T-cell (primary cell): ENCODE data around the gene NAP1L1. TPM values are rescaled to one million over a fixed set of nuclear protein-coding genes. Genes with fewer than 3 reads are reported as not detected.

Experiments used
- ATAC-seq, 4 experiments: fragments of 200-7000 bp in 3 of 4; fragments of 150-1000 bp in 1 of 4; cut with Tn5 transposase; replicated peaks in 1 of 4; 1 replicate in 3 of 4; 2 replicates in 1 of 4; pipeline ENCODE4 v1.10.0; 2021; ENCODE audit warnings: moderate library complexity in 3 of 4, mild to moderate bottlenecking in 2 of 4, moderate number of reproducible peaks in 1 of 4
- CTCF ChIA-PET, 2 donors: fragments of 300-600 bp; sonication (Branson Sonifier 250); formaldehyde crosslinking; loops; one replicate each; lab custom pipeline; 2022; ENCODE audit warnings: antibody characterized with exemption in 2 of 2; lab: Charles Lee
- POLR2A ChIA-PET, 2 donors: fragments of 300-600 bp; sonication (Branson Sonifier 250); formaldehyde crosslinking; loops; one replicate each; lab custom pipeline; 2022; ENCODE audit warnings: antibody characterized with exemption in 2 of 2; lab: Charles Lee
- DNase-seq, 35 experiments: peaks; one replicate each; pipeline versions ENCODE4 v3.0.0 to v3.0.0-alpha.2; 2013 to 2023
- H3K27ac ChIP-seq: one replicate; pipeline ENCODE4 v1.5.1; 2013; ENCODE audit warnings: low read length
- H3K27me3 ChIP-seq, 2 experiments: replicated peaks in 1 of 2; 1 replicate in 1 of 2; 2 replicates in 1 of 2; pipeline versions ENCODE4 v1.6.1 to v1.7.0; 2013; ENCODE audit warnings: low read length in 1 of 2, mixed read lengths in 1 of 2; ENCODE audit not compliant: control insufficient read depth in 2 of 2, insufficient read depth in 2 of 2; ENCODE audit errors: extremely low read depth in 1 of 2
- H3K36me3 ChIP-seq, 2 donors: 1 replicate in 1 of 2; 2 replicates in 1 of 2; pipeline versions ENCODE4 v1.6.1 to v1.7.0; 2013; ENCODE audit warnings: low read length in 1 of 2; ENCODE audit not compliant: control insufficient read depth in 2 of 2, insufficient read depth in 1 of 2; ENCODE audit errors: extremely low read depth in 1 of 2
- H3K4me1 ChIP-seq, 2 experiments: 1 replicate in 1 of 2; 2 replicates in 1 of 2; pipeline versions ENCODE4 v1.6.1 to v1.7.0; 2013; ENCODE audit warnings: low read length in 2 of 2, mixed read lengths in 1 of 2; ENCODE audit not compliant: insufficient read depth in 2 of 2, control insufficient read depth in 1 of 2; ENCODE audit errors: extremely low read depth in 1 of 2
- H3K4me3 ChIP-seq, 2 donors: 1 replicate in 1 of 2; 2 replicates in 1 of 2; pipeline versions ENCODE4 v1.5.1 to v1.7.0; 2013; ENCODE audit warnings: mild to moderate bottlenecking in 2 of 2, low read length in 1 of 2, moderate library complexity in 1 of 2; ENCODE audit not compliant: control insufficient read depth in 1 of 2; ENCODE audit errors: extremely low read depth in 1 of 2
- H3K9me3 ChIP-seq: 2 replicates; pipeline ENCODE4 v1.7.0; 2013
- H3K27ac Mint-ChIP-seq, 2 donors: one replicate each; pipeline ENCODE4 v1.8.0; 2020 to 2021; ENCODE audit warnings: mild to moderate bottlenecking in 2 of 2, mixed read lengths in 2 of 2
- H3K27me3 Mint-ChIP-seq, 2 donors: one replicate each; pipeline ENCODE4 v1.8.0; 2021 to 2022; ENCODE audit warnings: mixed read lengths in 2 of 2
- H3K36me3 Mint-ChIP-seq: one replicate; pipeline ENCODE4 v1.8.0; 2021; ENCODE audit warnings: mixed read lengths
- H3K4me1 Mint-ChIP-seq, 3 donors: one replicate each; pipeline ENCODE4 v1.8.0; 2020 to 2022; ENCODE audit warnings: mixed read lengths in 3 of 3, mild to moderate bottlenecking in 1 of 3
- H3K4me3 Mint-ChIP-seq, 3 donors: one replicate each; pipeline ENCODE4 v1.8.0; 2020 to 2022; ENCODE audit warnings: mild to moderate bottlenecking in 3 of 3, mixed read lengths in 3 of 3, moderate library complexity in 3 of 3
- H3K9me3 Mint-ChIP-seq, 3 donors: one replicate each; pipeline ENCODE4 v1.8.0; 2020 to 2022; ENCODE audit warnings: mixed read lengths in 3 of 3
- WGBS: methylation state at CpG from one replicate; pipeline ENCODE4 v1.1.5; 2013; ENCODE audit warnings: missing lambda C conversion rate; ENCODE audit not compliant: insufficient coverage; 5-methylcytosine and 5-hydroxymethylcytosine counted together
- total RNA-seq, 35 experiments: library from RNA in 6 of 35; stranded (reverse) in 6 of 35; fragments of 120-200 nt in 1 of 35; gene quantifications; one replicate each; pipeline versions ENCODE4 v1.2.1 to v1.2.4 and lab custom pipeline; 2013 to 2026

Gene NAP1L1
- total RNA-seq, 5 donors from 2014 or later (not counting 1 experiment from before 2014, with no cell fraction given): 523 to 643 (median 591) TPM

DNA sequence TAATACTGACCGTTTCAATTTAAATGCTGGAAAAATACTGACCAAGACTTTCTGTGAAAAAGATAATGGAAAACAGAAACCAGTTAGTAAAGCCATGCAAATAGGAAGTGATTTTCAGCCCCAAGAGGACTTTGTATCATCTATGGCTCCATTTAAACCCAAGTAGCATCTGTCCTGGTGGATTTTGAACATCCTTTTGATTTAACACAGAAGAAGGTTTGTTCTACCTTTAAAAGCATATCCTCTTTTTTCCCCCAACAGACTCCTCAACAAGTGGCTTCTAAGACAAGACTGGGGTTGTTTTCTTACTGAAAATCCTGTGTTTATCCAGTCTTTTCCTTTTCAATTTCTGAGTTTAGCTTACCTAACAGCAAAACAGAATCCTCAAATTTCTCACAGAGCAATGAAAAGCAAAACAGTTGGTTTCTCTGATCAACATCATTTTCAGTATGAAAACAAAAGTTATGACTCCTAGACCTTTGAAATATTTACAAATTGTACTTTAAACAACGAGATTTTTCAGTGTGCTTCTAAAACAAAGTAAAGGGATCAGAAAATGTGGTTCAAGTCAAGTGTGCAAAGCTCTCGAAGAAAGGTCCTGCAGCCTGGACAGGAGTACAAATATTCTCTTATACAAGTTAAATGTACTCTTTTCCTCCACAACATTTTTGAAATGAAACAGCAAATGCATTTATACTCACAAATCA is 55.8 kb downstream of the NAP1L1 start:
- Histone ChIP-seq H3K27me3 (peaks cover 0 to 3% of the 10 kb centered on the region in 2 experiments), H3K9me3 (no peaks in the 10 kb centered on the region), H3K27ac (peak overlapping the region; percentile 18), H3K4me1 (peaks cover 3 to 23% of the 10 kb centered on the region in 2 experiments), H3K36me3 (no peaks in the 10 kb centered on the region), H3K4me3 (no peak overlapping the region)
- Mint-ChIP-seq H3K4me3 (peak overlapping the region; percentile 55 to 95 (median 88)), H3K27me3 (no peaks in the 10 kb centered on the region), H3K36me3 (no peaks in the 10 kb centered on the region), H3K9me3 (no peaks in the 10 kb centered on the region), H3K4me1 (peaks cover 27 to 55% (median 48%) of the 10 kb centered on the region in 3 donors), H3K27ac (peak overlapping the region; percentile 54 to 79)
- ChIA-PET POLR2A (interaction anchor here in 1 of 2 donors (0.6 to 3.8 kb wide), 2 partner anchors 8 to 54 kb away, joined by 11 to 43 read pairs; no protein-coding TSS in a partner anchor), CTCF (interaction anchor here in 1 of 2 donors (0.5 to 4.3 kb wide), 2 partner anchors 8 to 18 kb away, joined by 3 to 31 read pairs; no protein-coding TSS in a partner anchor)
- DNase-seq (no peak), ATAC-seq (no peak)
- no CpG with 5 or more reads among the region's 3 CpGs for WGBS

DNA sequence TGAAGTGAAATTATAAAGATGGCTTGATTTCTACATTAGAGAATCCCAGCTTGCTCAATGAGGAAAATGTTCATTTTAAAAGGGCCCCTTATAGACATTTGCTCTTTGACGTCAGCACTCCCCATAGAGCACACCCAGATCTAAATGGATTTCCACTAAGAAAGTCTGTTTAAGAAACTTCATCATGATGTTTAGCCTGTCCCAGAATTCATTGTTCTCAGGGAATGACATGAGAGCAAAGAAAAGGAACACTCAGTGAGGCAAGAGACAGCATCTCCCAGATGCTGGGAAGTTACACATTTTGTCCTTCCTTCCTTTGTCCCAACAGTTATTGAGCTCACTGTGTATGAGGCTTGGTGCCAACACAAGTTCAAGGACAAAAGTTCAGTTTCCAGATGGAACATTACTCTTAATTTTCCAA is 57.8 kb downstream of the NAP1L1 start:
- H3K4me3 ChIP-seq: no peak overlapping the region
- H3K36me3 ChIP-seq: no peaks in the 10 kb centered on the region
- Mint-ChIP-seq H3K36me3 (no peaks in the 10 kb centered on the region), H3K27me3 (no peaks in the 10 kb centered on the region), H3K4me1 (peaks cover 16 to 50% (median 42%) of the 10 kb centered on the region in 3 donors), H3K27ac (peak overlapping the region in 1 of 2 donors; percentile 55), H3K9me3 (no peaks in the 10 kb centered on the region), H3K4me3 (no peak overlapping the region)
- H3K27me3 ChIP-seq: peaks cover 0 to 3% of the 10 kb centered on the region in 2 experiments
- no peak overlapping the region for H3K27ac ChIP-seq
- DNase-seq: no peak
- ChIA-PET POLR2A (no interaction called here), CTCF (interaction anchor here in 1 of 2 donors (0.7 kb wide), 1 partner anchor 8 kb away, joined by 3 read pairs; no protein-coding TSS in a partner anchor)
- H3K9me3 ChIP-seq: no peaks in the 10 kb centered on the region
- peaks cover 0 to 13% of the 10 kb centered on the region in 2 experiments for H3K4me1 ChIP-seq
- WGBS: no CpG with 5 or more reads among the region's 1 CpG
- no peak for ATAC-seq

- no peak for DNase-seq
- Mint-ChIP-seq H3K27me3 (no peaks in the 10 kb centered on the region), H3K4me3 (no peak overlapping the region), H3K36me3 (no peaks in the 10 kb centered on the region), H3K9me3 (no peaks in the 10 kb centered on the region), H3K27ac (peak overlapping the region; percentile 43 to 64), H3K4me1 (peaks cover 20 to 56% (median 48%) of the 10 kb centered on the region in 3 donors)
- no peak overlapping the region for H3K4me3 ChIP-seq
- ChIA-PET POLR2A (no interaction called here), CTCF (interaction anchor here (1.0 to 1.1 kb wide), 3 partner anchors 9 to 12 kb away, joined by 3 to 4 read pairs (median 3); no protein-coding TSS in a partner anchor)
- H3K9me3 ChIP-seq: no peaks in the 10 kb centered on the region
- H3K4me1 ChIP-seq: peaks cover 2 to 17% of the 10 kb centered on the region in 2 experiments
- peaks cover 0 to 3% of the 10 kb centered on the region in 2 experiments for H3K27me3 ChIP-seq
- ATAC-seq: no peak
- H3K36me3 ChIP-seq: no peaks in the 10 kb centered on the region
- no peak overlapping the region for H3K27ac ChIP-seq
- WGBS: 100% methylated on average over 3 of the region's 7 CpGs
Observed at GRCh38 chr12:76025601-76026575, 58.6 kb downstream of the NAP1L1 start.

DNA sequence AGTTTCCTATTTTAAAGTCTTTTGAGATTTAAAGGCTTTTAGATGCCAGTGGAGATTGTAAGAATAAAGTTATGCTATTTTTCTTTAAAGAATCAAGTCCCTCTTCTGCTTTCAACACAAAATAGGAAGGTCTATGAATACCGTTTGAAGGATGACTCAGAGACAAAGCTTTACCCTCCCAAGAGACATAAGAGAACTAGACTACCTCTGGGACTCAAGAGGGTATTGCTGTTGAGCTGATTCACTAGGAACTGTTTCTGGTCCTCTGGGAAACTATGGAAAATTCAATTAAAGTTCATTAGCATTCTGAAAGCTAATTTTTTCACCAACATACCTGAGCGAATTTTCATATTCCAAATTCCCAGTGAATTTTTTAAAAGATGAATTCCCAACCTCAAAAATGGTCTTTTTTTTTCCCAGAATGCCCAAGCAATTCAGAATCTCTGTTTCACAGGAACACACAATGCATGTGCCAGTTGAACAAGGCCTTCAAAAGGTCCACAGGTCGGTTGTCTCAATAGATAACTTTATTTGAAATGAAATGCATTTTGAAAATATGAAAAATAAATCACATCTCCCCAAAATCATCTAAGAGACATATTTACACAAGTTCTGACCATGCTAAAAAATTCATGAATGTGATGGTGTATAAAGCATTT is 59.4 kb downstream of the NAP1L1 start:
- H3K4me3 Mint-ChIP-seq: no peak overlapping the region
- Histone ChIP-seq H3K27ac (no peak overlapping the region), H3K4me3 (no peak overlapping the region), H3K9me3 (no peaks in the 10 kb centered on the region), H3K27me3 (peaks cover 0 to 3% of the 10 kb centered on the region in 2 experiments), H3K4me1 (peaks cover 4 to 17% of the 10 kb centered on the region in 2 experiments), H3K36me3 (no peaks in the 10 kb centered on the region)
- H3K27ac Mint-ChIP-seq: peak overlapping the region; percentile 43 to 64
- H3K4me1 Mint-ChIP-seq: peaks cover 20 to 56% (median 53%) of the 10 kb centered on the region in 3 donors
- POLR2A ChIA-PET: interaction anchor here (0.5 to 0.6 kb wide), 2 partner anchors 43 to 58 kb away, joined by 4 to 8 read pairs; no protein-coding TSS in a partner anchor
- H3K9me3 Mint-ChIP-seq: no peaks in the 10 kb centered on the region
- H3K36me3 Mint-ChIP-seq: no peaks in the 10 kb centered on the region
- CTCF ChIA-PET: interaction anchor here (0.5 to 1.1 kb wide), 4 partner anchors 9 to 79 kb away, joined by 3 to 5 read pairs (median 4); no protein-coding TSS in a partner anchor
- DNase-seq (no peak), ATAC-seq (no peak)
- H3K27me3 Mint-ChIP-seq: no peaks in the 10 kb centered on the region
- no CpG with 5 or more reads among the region's 3 CpGs for WGBS

- no peak overlapping the region for H3K4me3 ChIP-seq
- Mint-ChIP-seq H3K4me1 (peaks cover 19 to 58% (median 56%) of the 10 kb centered on the region in 3 donors), H3K4me3 (no peak overlapping the region), H3K27me3 (no peaks in the 10 kb centered on the region), H3K36me3 (no peaks in the 10 kb centered on the region), H3K9me3 (no peaks in the 10 kb centered on the region), H3K27ac (peak overlapping the region in 1 of 2 donors; percentile 46)
- peaks cover 0 to 3% of the 10 kb centered on the region in 2 experiments for H3K27me3 ChIP-seq
- H3K27ac ChIP-seq: no peak overlapping the region
- DNase-seq: no peak
- ChIA-PET CTCF (interaction anchor here in 1 of 2 donors (0.5 to 1.1 kb wide), 3 partner anchors 10 to 80 kb away, joined by 3 to 5 read pairs (median 4); no protein-coding TSS in a partner anchor), POLR2A (interaction anchor here (0.5 to 0.9 kb wide), 5 partner anchors 9 to 350 kb away, joined by 3 to 8 read pairs (median 4); no protein-coding TSS in a partner anchor)
- no peaks in the 10 kb centered on the region for H3K9me3 ChIP-seq
- no peaks in the 10 kb centered on the region for H3K36me3 ChIP-seq
- ATAC-seq: no peak
- H3K4me1 ChIP-seq: peaks cover 4 to 22% of the 10 kb centered on the region in 2 experiments
- 80% methylated on average over 5 of the region's 8 CpGs for WGBS
Observed at GRCh38 chr12:76024102-76024781, 60.2 kb downstream of the NAP1L1 start.
